ENCODE data around the gene SERINC2. TPM values are rescaled to one million over a fixed set of nuclear protein-coding genes. Genes with fewer than 3 reads are reported as not detected.

SERINC2 gene
- total and polyA plus RNA-seq, 2 of the 8 experiments (the other 6 are each of a cell fraction or from before 2014, with no cell fraction given), result 31.4 to 60.0 TPM

- no peak overlapping the region for H3K4me3 ChIP-seq (ENCODE audit: extremely low read depth in 1 of 4, insufficient read depth in 2 of 4, low read depth in 3 of 4, low read length in 4 of 4)
- H2AK5ac ChIP-seq (ENCODE audit: low read depth, low read length), result no peak overlapping the region
- H3K9me3 ChIP-seq (ENCODE audit: insufficient read depth in 2 of 2, low read depth in 1 of 2, low read length in 1 of 2), result peaks cover 7 to 10% of the 10 kb centered on the region in 2 experiments; a peak in 3 of 4 replicates
- H4K91ac ChIP-seq (replicated peaks; ENCODE audit: insufficient read length, low read length), result no peak overlapping the region
- no peak overlapping the region for H3K27ac ChIP-seq (ENCODE audit: low read depth, low read length)
- no peak overlapping the region for H2BK20ac ChIP-seq (ENCODE audit: low read length)
- no peak overlapping the region for H3K4me2 ChIP-seq (ENCODE audit: insufficient read depth in 1 of 2, low read depth in 2 of 2, low read length in 2 of 2)
- H2BK15ac ChIP-seq (ENCODE audit: low read length), result no peak overlapping the region
- H3K4ac ChIP-seq (replicated peaks; ENCODE audit: insufficient read length, low read depth, low read length), result no peak overlapping the region
- H3K23ac ChIP-seq (ENCODE audit: insufficient read length), result no peak overlapping the region
- no peak overlapping the region for H2BK120ac ChIP-seq (replicated peaks; ENCODE audit: low read depth, low read length)
- H4K8ac ChIP-seq (ENCODE audit: extremely low read depth, insufficient read depth, low read length), result no peak overlapping the region
- no peak overlapping the region for H2BK12ac ChIP-seq (ENCODE audit: low read depth, low read length)
- no peaks in the 10 kb centered on the region for H3K4me1 ChIP-seq (replicated peaks in 1 of 4; ENCODE audit: control insufficient read depth in 3 of 4, insufficient read depth in 4 of 4, low read length in 3 of 4)
- H4K5ac ChIP-seq (ENCODE audit: insufficient read length, low read depth, low read length), result no peak overlapping the region
- H3K14ac ChIP-seq (ENCODE audit: insufficient read length), result no peak overlapping the region
- TF ChIP-seq SIX5 (IDR thresholded peaks at IDR 0.05; ENCODE audit: low read depth, low read length), result no peak
- TF ChIP-seq SP4 (IDR thresholded peaks at IDR 0.05; ENCODE audit: low read length), result no peak
- no peak for TF ChIP-seq RXRA (IDR thresholded peaks at IDR 0.05; ENCODE audit: insufficient read depth, low read depth, low read length)
- no peak for TF ChIP-seq CEBPB (IDR thresholded peaks at IDR 0.05; ENCODE audit: low read depth, low read length)
- no peak for TF ChIP-seq CREB1 (IDR thresholded peaks at IDR 0.05)
- TF ChIP-seq POU5F1 (IDR thresholded peaks at IDR 0.05; ENCODE audit: low read depth, low read length), result no peak
- TF ChIP-seq RFX5 (IDR thresholded peaks at IDR 0.05; ENCODE audit: borderline replicate concordance, low read depth, low read length), result no peak
- no peak for TF ChIP-seq NRF1 (IDR thresholded peaks at IDR 0.05; ENCODE audit: low read depth, low read length)
- WGBS, 2 experiments (ENCODE audit: extremely low coverage in 1 of 2, insufficient coverage in 1 of 2, insufficient read length in 1 of 2, insufficient replicate concordance in 2 of 2, low coverage in 1 of 2, low lambda C conversion rate in 2 of 2, missing lambda C conversion rate in 1 of 2), result 82% methylated on average over 1 of the region's 1 CpG; no CpG with 5 or more reads in 1 of the 2 experiments
- H3K9ac ChIP-seq (replicated peaks in 1 of 4; ENCODE audit: extremely low read depth in 1 of 4, low read depth in 3 of 4, low read length in 3 of 4), result no peak overlapping the region
- FAIRE-seq, result no peak
- H4K20me1 ChIP-seq (replicated peaks in 1 of 2; ENCODE audit: control insufficient read depth in 1 of 2, insufficient read depth in 2 of 2, low read length in 2 of 2), result no peaks in the 10 kb centered on the region
- H2AFZ ChIP-seq (ENCODE audit: low read length), result no peak overlapping the region
- ChIA-PET POLR2A (ENCODE audit: partially characterized antibody) (interaction anchor here (1.7 kb wide), 1 partner anchor 10 kb away, joined by 5 read pairs; no protein-coding TSS in a partner anchor), CTCF (ENCODE audit: partially characterized antibody) (interaction anchor here (0.5 to 4.6 kb wide), 4 partner anchors 21 to 281 kb away, joined by 3 to 19 read pairs (median 3); no protein-coding TSS in a partner anchor)
- DNase-seq (ENCODE audit: low read depth in 1 of 2, low spot score in 2 of 2), result no peak
- no peaks in the 10 kb centered on the region for H3K36me3 ChIP-seq (ENCODE audit: control insufficient read depth in 2 of 4, insufficient read depth in 4 of 4, low read length in 3 of 4)
- H3K18ac ChIP-seq (ENCODE audit: extremely low read depth, low read length), result no peak overlapping the region
- no peak overlapping the region for H3K56ac ChIP-seq (replicated peaks; ENCODE audit: insufficient read length, low read depth, low read length)
- no peaks in the 10 kb centered on the region for H3K79me1 ChIP-seq (ENCODE audit: low read depth, low read length)
- no peaks in the 10 kb centered on the region for H3K79me2 ChIP-seq (ENCODE audit: control insufficient read depth in 1 of 2, insufficient read depth in 2 of 2, low read length in 2 of 2)
- H2BK5ac ChIP-seq (ENCODE audit: low read depth, low read length), result no peak overlapping the region
- no peaks in the 10 kb centered on the region for H3K27me3 ChIP-seq (replicated peaks in 1 of 4; ENCODE audit: control insufficient read depth in 3 of 4, extremely low read depth in 1 of 4, insufficient read depth in 3 of 4, low read length in 3 of 4)
- H3K23me2 ChIP-seq (ENCODE audit: low read depth, low read length), result no peaks in the 10 kb centered on the region; the same call in 1 of the 2 replicates
Measured at GRCh38 chr1:31443673-31444072, 30.7 kb downstream of the SERINC2 start.
